GM21526 (cell line): Measurements from ENCODE around the gene SDR42E2.
"Not testable (repeated sequence)": the region's sequence is repeated elsewhere in the genome, so short reads cannot be mapped to it uniquely, and the experiment has no call there.

Experiments used
- ATAC-seq: cut with Tn5 transposase; IDR thresholded peaks from one replicate; pipeline ENCODE4 v1.9.1; 2021; ENCODE audit warnings: moderate library complexity; ENCODE audit not compliant: unreplicated experiment, low FRiP score

The SDR42E2 gene

GRCh38 chr16:22207715-22208360 is 45.5 kb downstream of the SDR42E2 start:
- no peak for ATAC-seq

DNA sequence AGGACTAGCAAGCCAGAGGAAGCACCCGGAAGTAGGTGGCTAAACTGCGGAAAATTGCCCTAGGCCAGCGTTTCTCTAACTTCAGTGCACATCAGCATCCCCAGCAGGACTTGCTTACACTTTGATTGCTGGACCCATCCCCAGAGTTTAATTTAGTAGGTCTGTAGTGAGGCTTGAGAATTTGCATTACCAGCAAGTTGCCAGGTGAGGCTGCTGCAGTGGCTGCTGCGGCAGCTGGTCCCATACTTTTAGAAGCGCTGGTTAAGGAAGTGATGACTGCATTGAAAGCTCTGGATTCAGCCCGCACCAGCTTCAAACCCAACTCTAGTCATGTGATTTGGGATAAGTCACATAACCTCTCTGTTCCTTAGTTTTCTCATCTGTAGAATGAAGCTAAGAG is 48.0 kb downstream of the SDR42E2 start:
- no peak for ATAC-seq

DNA sequence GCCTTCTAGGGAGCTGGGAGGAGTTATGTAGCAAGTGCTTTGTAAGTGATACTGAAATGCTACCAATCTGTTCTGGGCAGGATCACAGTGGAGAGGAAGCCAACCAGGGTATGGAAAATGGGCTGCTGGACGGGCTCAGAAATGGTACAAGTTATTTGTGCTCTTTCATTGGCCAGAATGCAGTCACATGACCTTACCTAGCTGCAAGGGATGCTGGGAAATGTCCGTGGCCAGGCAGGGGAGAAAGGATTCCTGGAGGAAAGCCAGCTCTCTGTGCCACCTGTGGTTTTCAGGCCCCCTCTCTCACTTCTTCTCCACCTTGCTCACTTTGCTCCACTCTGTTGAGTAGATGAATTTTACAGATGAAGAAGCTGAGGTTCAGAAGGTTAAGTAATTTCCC is 48.5 kb downstream of the SDR42E2 start:
- ATAC-seq = no peak

GRCh38 chr16:22213236-22213635 is 50.9 kb downstream of the SDR42E2 start:
- ATAC-seq = no peak

DNA sequence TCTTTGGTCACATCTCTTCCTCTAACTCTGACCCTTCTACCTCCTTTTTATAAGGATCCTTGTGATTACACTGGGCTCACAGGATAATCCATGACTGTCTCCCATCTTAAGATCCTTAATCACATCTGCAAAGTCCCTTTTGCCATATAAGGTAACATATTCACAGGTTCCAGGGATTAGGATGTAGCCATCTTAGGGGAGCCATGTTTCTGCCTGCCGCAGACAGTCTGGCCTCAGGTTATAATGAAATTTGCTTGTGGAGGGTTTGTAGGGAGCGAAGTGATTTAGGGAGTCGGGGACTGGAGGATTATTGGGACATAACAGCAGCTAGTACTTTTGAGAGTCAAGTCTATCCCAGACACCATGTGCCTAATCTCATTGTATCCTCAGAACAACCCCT is 51.5 kb downstream of the SDR42E2 start:
- ATAC-seq = no peak

DNA sequence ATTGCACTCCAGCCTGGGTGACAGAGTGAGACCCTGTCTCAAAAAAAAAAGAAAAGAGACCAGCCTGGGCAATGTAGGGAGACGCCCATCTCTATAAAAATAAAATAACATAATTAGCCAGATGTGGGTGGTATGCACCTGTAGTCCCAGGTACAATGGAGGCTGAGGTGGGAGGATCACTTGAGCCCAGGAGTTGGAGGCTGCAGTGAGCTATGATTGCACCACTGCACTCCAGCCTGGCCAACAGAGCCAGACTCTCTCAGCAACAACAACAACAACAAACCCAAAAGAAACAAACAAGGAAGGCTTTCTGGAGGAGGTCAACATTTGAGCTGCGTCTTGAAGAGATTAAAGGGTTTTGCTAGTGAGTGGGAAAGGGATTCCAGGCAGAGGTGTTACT is 52.1 kb downstream of the SDR42E2 start:
- ATAC-seq = no peak

GRCh38 chr16:22214889-22215288 is 52.6 kb downstream of the SDR42E2 start:
- ATAC-seq = no peak

DNA sequence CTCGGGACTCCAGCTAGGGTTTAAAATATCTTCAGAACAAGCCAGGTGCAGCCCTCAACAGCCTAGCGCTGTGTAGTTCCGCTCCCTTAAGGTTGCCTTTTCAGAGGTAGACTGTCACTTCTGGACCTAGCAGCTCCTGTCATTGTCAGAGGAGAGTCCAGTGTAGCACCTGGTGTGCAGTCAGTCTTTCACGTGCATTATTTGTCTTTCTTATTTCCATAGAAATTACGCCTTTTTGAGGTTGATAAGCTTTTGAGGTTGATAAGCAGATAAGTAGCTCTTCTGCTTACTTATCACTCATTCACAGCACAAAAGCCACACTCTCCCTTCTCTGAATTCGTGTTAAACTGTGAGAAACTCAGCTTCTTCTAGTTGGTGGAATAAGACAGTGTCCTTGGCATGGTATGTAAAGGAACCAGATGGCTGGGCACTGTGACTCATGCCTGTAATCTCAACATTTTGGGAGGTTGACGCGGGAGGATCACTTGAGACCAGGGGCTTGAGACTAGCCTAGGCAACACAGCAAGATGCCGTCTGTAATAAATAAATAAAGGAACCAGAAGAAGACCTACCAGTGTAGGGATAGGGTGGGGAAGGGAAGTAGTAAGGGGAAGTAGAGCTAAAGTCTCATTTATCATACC is 54.0 kb downstream of the SDR42E2 start:
- no peak for ATAC-seq

DNA sequence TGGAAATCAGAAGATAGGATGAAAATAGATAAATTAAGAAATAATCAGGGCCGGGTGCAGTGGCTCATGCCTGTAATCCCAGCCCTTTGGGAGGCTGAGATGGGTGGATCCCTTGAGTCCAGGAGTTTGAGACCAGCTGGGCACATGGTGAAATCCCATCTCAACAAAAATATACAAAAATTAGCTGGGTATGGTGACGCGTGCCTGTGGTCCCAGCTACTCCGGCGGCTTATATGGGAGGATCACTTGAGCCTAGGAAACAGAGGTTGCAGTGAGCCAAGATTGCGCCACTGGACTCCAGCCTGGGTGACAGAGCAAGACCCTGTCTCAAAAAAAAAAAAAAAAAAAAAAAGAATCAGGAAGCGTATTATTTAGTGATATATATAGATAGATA is 54.5 kb downstream of the SDR42E2 start:
- not testable (repeated sequence) for ATAC-seq

DNA sequence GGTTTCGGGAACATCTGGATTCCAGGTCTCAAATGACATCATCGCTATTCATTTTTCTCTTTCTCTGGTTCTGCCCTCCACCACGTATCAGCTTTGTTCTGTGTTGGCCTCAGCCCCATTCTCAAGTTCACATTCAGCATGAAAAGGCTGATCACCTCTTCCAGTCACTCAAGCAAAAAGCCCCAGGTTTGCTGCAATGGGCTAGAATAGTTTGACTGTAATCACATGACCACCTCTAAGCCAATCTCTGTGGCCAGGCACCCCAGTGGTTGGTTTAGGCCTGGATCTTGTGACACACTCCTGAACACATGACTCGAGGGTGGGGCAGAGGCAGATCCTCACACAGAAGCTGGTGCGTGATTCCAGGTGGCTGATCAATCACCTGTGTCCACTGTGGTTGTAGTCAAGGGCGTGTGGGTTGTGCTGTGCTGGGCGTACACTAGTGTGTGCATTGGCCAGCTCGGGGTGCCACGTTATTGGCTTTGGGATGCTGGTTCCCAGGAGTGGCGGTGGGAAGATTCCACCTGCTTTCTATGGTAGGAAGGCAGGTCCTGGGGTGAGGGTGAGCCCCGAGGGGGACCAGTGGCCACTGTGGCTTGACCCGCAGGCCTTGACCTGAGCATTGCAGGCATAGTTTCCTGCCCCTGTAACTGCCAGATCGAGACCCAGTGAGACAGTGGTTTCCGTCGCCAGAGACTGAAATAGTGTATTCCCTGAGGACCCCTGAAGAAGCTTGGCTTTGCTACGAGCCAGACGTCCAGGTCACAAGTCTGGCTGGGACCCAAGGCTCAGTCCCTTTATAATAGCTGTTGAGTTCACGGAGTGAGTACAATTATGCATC is 55.8 kb downstream of the SDR42E2 start:
- ATAC-seq = no peak

DNA sequence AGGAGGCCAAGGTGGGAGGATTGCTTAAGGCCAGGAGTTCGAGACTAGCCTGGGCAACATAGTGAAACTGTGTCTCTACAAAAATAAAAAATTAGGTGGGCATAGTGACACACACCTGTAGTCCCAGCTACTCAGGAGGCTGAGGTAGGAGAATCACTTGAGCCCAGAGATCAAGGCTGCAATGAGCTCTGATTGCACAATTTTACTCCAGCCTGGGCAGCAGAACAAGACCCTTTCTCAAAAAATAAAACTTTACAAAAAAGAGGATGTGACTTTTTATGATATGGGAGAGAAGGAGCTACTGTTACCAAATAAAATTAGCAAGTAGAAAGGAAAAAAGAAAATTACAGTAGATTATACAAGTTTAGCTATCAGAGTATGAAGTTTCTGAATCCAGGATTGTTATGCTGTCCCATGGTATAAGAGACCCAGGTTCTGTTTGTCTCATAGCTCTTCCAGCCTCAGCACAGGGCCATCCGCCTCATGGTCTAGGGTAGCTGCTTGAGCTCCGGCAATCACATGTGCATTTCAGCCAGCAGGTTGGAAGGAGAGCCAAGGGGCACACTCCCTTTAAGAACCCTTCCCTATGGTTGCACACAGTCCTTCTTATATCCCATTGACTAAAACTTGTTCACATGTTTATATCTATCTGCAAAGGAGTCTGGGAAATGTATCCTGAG is 57.2 kb downstream of the SDR42E2 start:
- no peak for ATAC-seq

- no peak for ATAC-seq
These were observed 57.7 kb downstream of the SDR42E2 start for GRCh38 chr16:22220069-22220440.

GRCh38 chr16:22220714-22221113 is 58.4 kb downstream of the SDR42E2 start:
- no peak for ATAC-seq

DNA sequence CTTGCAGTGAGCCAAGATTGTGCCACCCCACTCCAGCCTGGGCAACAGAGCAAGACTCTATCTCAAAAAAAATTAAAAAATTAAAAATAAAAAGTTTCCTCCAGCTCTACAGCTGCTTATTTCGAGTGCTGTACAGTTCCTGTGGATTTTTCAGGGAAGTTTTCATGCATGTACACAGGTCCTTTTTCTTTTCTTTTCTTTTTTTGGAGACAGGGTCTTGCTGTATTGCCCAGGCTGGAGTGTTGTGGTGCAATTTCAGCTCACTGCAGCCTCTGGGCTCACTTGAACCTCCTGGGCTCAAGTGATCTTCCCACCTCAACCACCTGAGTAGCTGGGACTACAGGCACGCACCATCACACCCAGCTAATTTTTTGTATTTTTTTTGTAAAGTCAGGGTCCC is 59.7 kb downstream of the SDR42E2 start:
- no peak for ATAC-seq

DNA sequence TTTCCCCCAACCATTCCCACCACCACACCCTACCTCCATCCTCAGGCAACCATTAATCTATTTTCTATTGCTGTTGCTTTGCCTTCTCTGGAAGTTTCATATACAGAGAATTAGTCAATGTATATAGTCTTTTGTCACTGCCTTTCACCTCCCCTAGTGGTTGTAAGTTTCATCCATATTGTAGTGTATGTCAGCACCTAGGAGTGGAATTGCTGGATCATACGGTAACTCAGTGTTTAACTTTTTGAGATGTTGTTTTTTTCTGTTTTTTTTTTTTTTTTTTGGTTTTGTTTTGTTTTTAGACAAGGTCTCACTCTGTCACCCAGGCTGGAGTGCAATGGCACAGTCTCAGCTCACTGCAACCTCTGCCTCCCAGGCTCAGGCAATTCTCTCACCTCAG is 60.7 kb downstream of the SDR42E2 start:
- ATAC-seq = no peak

DNA sequence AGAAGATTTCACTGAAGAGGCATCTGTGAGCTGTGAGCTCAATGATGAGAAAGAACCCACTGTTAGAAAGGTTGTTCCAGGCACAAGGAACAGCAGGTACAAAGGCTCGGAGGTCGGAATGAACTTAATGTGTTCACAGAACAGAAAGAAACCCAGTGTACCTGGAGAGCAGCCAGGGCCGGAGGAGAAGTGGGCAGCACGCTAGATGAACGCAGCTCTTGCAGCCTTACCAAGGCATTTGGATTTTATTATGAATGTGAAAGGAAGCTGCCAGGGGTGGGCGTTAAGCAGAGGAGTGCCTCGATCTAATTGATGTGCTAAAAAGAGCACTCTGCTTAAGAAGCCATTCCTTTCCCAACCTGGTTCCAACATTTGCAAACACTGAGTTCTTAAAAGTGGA is 62.8 kb downstream of the SDR42E2 start:
- no peak for ATAC-seq

- ATAC-seq = no peak
These were observed 67.6 kb downstream of the SDR42E2 start for GRCh38 chr16:22229889-22230288.

DNA sequence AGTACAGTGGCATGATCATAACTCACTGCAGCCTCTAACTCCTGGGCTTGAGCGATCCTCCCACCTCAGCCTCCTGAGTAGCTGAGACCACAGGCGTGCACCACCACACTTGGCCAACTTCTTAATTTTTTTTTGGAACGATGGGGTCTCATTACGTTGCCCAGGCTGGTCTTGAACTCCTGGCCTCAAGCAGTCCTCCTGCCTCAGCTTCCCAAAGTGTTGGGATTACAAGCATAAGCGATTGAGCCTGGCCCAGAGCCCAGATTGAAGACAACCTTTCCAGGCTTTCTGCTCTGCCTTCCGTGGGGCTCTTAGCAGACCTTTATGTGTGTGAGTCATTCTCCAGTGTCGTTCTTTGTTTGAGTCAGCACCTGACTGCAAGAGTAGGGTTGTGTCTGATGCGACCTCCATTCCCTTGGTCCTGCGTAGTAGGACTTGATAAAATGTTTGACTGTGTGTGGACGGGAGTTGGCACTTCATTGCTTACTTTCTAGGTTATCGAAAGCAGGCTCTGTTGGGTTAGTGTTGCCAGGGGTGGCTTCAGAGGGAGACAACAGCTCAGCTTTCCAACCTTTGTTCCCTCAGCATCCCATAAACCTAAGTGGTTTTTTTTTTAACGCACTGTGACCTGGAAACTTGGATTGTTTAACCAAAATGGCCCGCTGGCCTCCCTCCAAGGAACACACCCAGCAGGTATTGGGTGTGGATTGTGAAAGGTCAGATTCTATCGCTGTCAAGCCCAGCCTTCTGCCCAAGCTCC is 70.2 kb downstream of the SDR42E2 start:
- ATAC-seq = no peak

DNA sequence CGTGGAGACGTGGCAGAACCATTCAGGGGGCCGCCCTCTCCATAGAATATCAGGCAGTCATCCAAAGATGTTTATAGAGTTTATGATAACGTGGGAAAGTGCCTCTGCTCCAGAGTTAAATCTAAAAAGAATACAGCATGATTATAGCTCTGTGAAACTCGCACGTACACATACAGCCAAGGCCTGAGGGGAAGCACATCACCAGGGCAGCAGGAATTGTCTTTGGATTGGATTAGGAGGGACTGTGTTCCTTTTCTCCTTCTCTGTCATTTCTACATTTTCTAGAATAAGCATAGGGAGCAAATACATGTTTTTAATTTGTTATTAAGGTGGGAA is 70.7 kb downstream of the SDR42E2 start:
- no peak for ATAC-seq

- no peak for ATAC-seq
These were observed 73.8 kb downstream of the SDR42E2 start for GRCh38 chr16:22235839-22236745.
